Measurements from ENCODE around the gene VTI1A. TPM values are rescaled to one million over a fixed set of nuclear protein-coding genes. Genes with fewer than 3 reads are reported as not detected.

Gene VTI1A
- total and polyA plus RNA-seq, 3 donors from 2014 or later, result 25.5 to 85.9 (median 63.4) TPM

GRCh38 chr10:112553315-112553714, 106.3 kb downstream of the VTI1A start:
- WGBS, 2 donors, result 96 to 97% methylated on average over 3 of the region's 3 CpGs
- Histone ChIP-seq H3K27me3 (no peaks in the 10 kb centered on the region), H3K4me3 (no peak overlapping the region), H3K9me3 (no peaks in the 10 kb centered on the region), H3K4me1 (no peaks in the 10 kb centered on the region), H3K27ac (no peak overlapping the region), H3K36me3 (ENCODE audit: low read depth, missing control alignments) (no peaks in the 10 kb centered on the region)
- intact Hi-C loops (cut with DNase I; ENCODE audit: low total_unique reads), result no loop called here
- TF ChIP-seq, protein P1, sequence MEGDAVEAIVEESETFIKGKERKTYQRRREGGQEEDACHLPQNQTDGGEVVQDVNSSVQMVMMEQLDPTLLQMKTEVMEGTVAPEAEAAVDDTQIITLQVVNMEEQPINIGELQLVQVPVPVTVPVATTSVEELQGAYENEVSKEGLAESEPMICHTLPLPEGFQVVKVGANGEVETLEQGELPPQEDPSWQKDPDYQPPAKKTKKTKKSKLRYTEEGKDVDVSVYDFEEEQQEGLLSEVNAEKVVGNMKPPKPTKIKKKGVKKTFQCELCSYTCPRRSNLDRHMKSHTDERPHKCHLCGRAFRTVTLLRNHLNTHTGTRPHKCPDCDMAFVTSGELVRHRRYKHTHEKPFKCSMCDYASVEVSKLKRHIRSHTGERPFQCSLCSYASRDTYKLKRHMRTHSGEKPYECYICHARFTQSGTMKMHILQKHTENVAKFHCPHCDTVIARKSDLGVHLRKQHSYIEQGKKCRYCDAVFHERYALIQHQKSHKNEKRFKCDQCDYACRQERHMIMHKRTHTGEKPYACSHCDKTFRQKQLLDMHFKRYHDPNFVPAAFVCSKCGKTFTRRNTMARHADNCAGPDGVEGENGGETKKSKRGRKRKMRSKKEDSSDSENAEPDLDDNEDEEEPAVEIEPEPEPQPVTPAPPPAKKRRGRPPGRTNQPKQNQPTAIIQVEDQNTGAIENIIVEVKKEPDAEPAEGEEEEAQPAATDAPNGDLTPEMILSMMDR (IDR thresholded peaks at IDR 0.05), result no peak
- TF ChIP-seq POLR2A (IDR thresholded peaks at IDR 0.05), result no peak
- DNase-seq, result no peak

- Histone ChIP-seq H3K4me1 (no peaks in the 10 kb centered on the region), H3K9me3 (no peaks in the 10 kb centered on the region), H3K27ac (no peak overlapping the region), H3K4me3 (no peak overlapping the region), H3K27me3 (no peaks in the 10 kb centered on the region), H3K36me3 (ENCODE audit: low read depth, missing control alignments) (no peaks in the 10 kb centered on the region)
- no peak for DNase-seq
- intact Hi-C loops (cut with DNase I; ENCODE audit: low total_unique reads), result no loop called here
- TF ChIP-seq, protein P1 (IDR thresholded peaks at IDR 0.05), result no peak
- TF ChIP-seq POLR2A (IDR thresholded peaks at IDR 0.05), result no peak
Observed at GRCh38 chr10:112554263-112554662, 107.2 kb downstream of the VTI1A start.

DNA sequence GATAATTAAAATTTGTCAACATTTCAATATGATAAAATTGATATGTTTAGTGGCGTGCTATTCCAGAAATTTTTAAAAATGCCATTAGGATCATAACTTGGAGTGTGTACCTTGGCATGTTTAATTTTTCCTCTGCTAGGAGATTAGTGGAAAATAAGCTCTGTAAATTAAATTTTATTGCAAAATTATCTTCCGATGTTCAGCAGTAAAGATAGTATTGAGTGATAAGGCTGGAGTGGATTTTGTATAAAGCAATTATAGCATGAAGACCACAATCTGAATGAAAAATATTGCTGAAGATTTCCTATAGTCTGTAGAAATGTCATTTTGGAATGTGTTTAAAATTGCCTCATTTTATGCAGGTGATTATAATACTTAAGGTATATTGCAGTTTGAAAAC, 110.2 kb downstream of the VTI1A start:
- H3K36me3 ChIP-seq (ENCODE audit: low read depth, missing control alignments), result no peaks in the 10 kb centered on the region
- intact Hi-C loops (cut with DNase I; ENCODE audit: low total_unique reads), result no loop called here
- no peak overlapping the region for H3K27ac ChIP-seq
- no peaks in the 10 kb centered on the region for H3K27me3 ChIP-seq
- DNase-seq, result no peak
- no peak overlapping the region for H3K4me3 ChIP-seq
- 99% methylated on average over 2 of the region's 2 CpGs for WGBS, 2 donors
- no peaks in the 10 kb centered on the region for H3K4me1 ChIP-seq
- no peak for TF ChIP-seq POLR2A (IDR thresholded peaks at IDR 0.05)
- no peaks in the 10 kb centered on the region for H3K9me3 ChIP-seq

- 88% methylated on average over 4 of the region's 4 CpGs for WGBS, 2 donors
- DNase-seq, result no peak
Observed at GRCh38 chr10:112558476-112559142, 111.6 kb downstream of the VTI1A start.

DNA sequence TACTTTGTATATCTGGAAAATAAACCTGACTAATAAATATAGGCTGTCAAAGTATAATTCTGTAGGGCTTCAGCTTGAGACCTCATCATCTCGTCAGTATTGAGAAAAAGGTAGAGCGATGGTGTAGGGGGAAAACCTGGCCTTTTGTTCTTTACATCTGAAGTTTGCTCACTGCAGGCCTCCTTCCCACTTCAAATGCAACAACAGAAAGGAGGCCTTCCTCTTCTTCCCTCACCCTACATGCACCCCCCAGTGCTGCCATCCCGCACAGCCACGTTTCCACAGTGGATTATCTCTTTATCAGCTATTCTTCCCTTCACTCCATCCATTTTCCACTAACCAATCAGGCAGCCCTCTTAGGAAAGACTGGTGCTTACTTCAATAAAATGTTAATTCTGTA, 112.3 kb downstream of the VTI1A start:
- WGBS, 2 donors, result 91 to 92% methylated on average over 4 of the region's 4 CpGs
- H3K27ac ChIP-seq, result no peak overlapping the region
- no peaks in the 10 kb centered on the region for H3K36me3 ChIP-seq (ENCODE audit: low read depth, missing control alignments)
- H3K4me1 ChIP-seq, result no peaks in the 10 kb centered on the region
- no peak for DNase-seq
- intact Hi-C loops (cut with DNase I; ENCODE audit: low total_unique reads), result no loop called here
- TF ChIP-seq POLR2A (IDR thresholded peaks at IDR 0.05), result no peak
- TF ChIP-seq, protein P1 (IDR thresholded peaks at IDR 0.05), result no peak
- no peak overlapping the region for H3K4me3 ChIP-seq
- no peaks in the 10 kb centered on the region for H3K9me3 ChIP-seq
- H3K27me3 ChIP-seq, result no peaks in the 10 kb centered on the region

More at GRCh38 chr10:112558476-112559142, 111.6 kb downstream of the VTI1A start:
- intact Hi-C loops (cut with DNase I; ENCODE audit: low total_unique reads), result no loop called here
- H3K36me3 ChIP-seq (ENCODE audit: low read depth, missing control alignments), result no peaks in the 10 kb centered on the region
- no peaks in the 10 kb centered on the region for H3K9me3 ChIP-seq
- H3K27ac ChIP-seq, result no peak overlapping the region
- no peak overlapping the region for H3K4me3 ChIP-seq
- no peaks in the 10 kb centered on the region for H3K4me1 ChIP-seq
- H3K27me3 ChIP-seq, result no peaks in the 10 kb centered on the region
- no peak for TF ChIP-seq POLR2A (IDR thresholded peaks at IDR 0.05)
- TF ChIP-seq, protein P1 (IDR thresholded peaks at IDR 0.05), result no peak
